A673 (cell line): ENCODE results near the gene MAGIX. TPM values are rescaled to one million over a fixed set of nuclear protein-coding genes. Genes with fewer than 3 reads are reported as not detected.

ENCODE experiments used
- BruUV-seq: library from RNA; stranded (reverse); fragments of 400-500 nt; replicated peaks from 2 replicates; lab custom pipeline; 2021; lab: Mats Ljungman, UMichigan
- CTCF ChIA-PET: fragments of 300-600 bp; sonication (Branson Sonifier 250); formaldehyde crosslinking; loops from one replicate; lab custom pipeline; 2022; ENCODE audit warnings: antibody characterized with exemption; lab: Charles Lee
- POLR2A ChIA-PET: fragments of 300-600 bp; sonication (Branson Sonifier 250); formaldehyde crosslinking; loops from one replicate; lab custom pipeline; 2022; ENCODE audit warnings: antibody characterized with exemption; ENCODE audit not compliant: low non-redundant PET; lab: Charles Lee
- DNase-seq: peaks from one replicate; pipeline ENCODE4 v3.0.0-alpha.2; 2015; ENCODE audit warnings: low spot score
- H3K27ac ChIP-seq: fragments of 200-600 bp; sonication (generic); 2 replicates; pipeline ENCODE4 v1.5.1; 2016; ENCODE audit warnings: mixed run types, low read depth, mild to moderate bottlenecking, mixed read lengths, antibody characterized with exemption, low read length; ENCODE audit not compliant: poor library complexity, severe bottlenecking
- H3K27me3 ChIP-seq: fragments of 200-600 bp; sonication (generic); replicated peaks from 2 replicates; pipeline ENCODE4 v1.6.1; 2017; ENCODE audit warnings: mixed run types, low read depth, mild to moderate bottlenecking, mixed read lengths, antibody characterized with exemption, low read length; ENCODE audit not compliant: insufficient read depth, poor library complexity
- H3K36me3 ChIP-seq: fragments of 200-600 bp; sonication (generic); 2 replicates; pipeline ENCODE4 v1.6.1; 2016; ENCODE audit warnings: mixed run types, mild to moderate bottlenecking, mixed read lengths, antibody characterized with exemption, low read length; ENCODE audit not compliant: insufficient read depth, poor library complexity, severe bottlenecking
- H3K4me1 ChIP-seq: fragments of 200-600 bp; sonication (generic); 2 replicates; pipeline ENCODE4 v1.6.1; 2017; ENCODE audit warnings: mixed run types, mild to moderate bottlenecking, mixed read lengths, antibody characterized with exemption, low read length; ENCODE audit not compliant: insufficient read depth, poor library complexity, severe bottlenecking
- H3K4me3 ChIP-seq: fragments of 200-600 bp; sonication (generic); 2 replicates; pipeline ENCODE4 v1.5.1; 2016; ENCODE audit warnings: low read depth, mixed run types, mild to moderate bottlenecking, mixed read lengths, low read length; ENCODE audit not compliant: poor library complexity, severe bottlenecking
- H3K9me3 ChIP-seq: fragments of 200-600 bp; sonication (generic); 2 replicates; pipeline ENCODE4 v1.6.1; 2016; ENCODE audit warnings: mixed run types, low read depth, mild to moderate bottlenecking, mixed read lengths, antibody characterized with exemption, low read length; ENCODE audit not compliant: poor library complexity, severe bottlenecking
- EZH2 ChIP-seq: fragments of 200-600 bp; sonication (generic); IDR thresholded peaks from 2 replicates; pipeline ENCODE4 v1.6.1; 2017; ENCODE audit warnings: borderline replicate concordance, low read depth, mild to moderate bottlenecking, mixed read lengths, antibody characterized with exemption, low read length; ENCODE audit not compliant: poor library complexity, severe bottlenecking
- intact Hi-C: fragments of 100-400 bp; cut with micrococcal nuclease; formaldehyde crosslinking; loops from one replicate; pipeline ENCODE4 v1.10.0; 2022; ENCODE audit not compliant: unreplicated experiment
- total RNA-seq: library from RNA; stranded (reverse); gene quantifications from 2 replicates; pipeline ENCODE4 v1.2.3, GENCODE V29; 2021
- TF ChIP-seq, protein P1 (sequence below): fragments of 300-800, 200-600 bp; sonication (generic); conservative IDR thresholded peaks from 2 replicates; pipeline ENCODE4 v1.5.1; 2017; ENCODE audit warnings: low read depth, mild to moderate bottlenecking, antibody characterized with exemption, low read length, moderate library complexity, mixed read lengths

Gene MAGIX
- total RNA-seq, 1 experiment from 2014 or later, result 1.1 TPM

DNA sequence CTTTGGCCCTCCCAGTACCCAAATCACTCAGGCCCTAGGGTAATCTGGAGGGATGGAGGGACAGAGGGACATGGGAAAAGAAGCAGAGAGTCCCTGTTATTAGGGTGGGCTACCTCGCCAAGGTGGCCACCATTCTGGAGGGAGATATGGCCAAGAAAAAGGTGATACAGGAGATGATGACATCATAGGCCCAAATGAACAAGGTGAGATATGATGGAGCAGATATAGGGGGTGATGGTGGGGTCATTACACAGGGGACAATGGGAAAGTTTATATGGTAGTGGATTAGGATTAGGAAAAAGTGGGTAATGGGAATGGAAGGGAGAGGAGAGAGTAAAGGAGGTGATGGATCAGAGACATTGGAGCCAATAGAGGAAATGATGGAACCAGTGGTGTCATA, 50.3 kb downstream of the MAGIX start:
- no TSS peak for BruUV-seq
- H3K27me3 ChIP-seq, result no peaks in the 10 kb centered on the region
- intact Hi-C loops, result no loop called here

GRCh38 chrX:49214416-49214815, 51.9 kb downstream of the MAGIX start:
- Histone ChIP-seq H3K9me3 (no peaks in the 10 kb centered on the region), H3K27me3 (no peaks in the 10 kb centered on the region), H3K4me3 (no peak overlapping the region), H3K4me1 (no peaks in the 10 kb centered on the region), H3K36me3 (no peaks in the 10 kb centered on the region), H3K27ac (no peak overlapping the region)
- BruUV-seq, result no TSS peak
- ChIA-PET CTCF (no interaction called here), POLR2A (interaction anchor here (0.6 kb wide), 1 partner anchor 13 kb away, joined by 3 read pairs; no protein-coding TSS in a partner anchor)
- TF ChIP-seq EZH2, result no peak
- TF ChIP-seq, protein P1, sequence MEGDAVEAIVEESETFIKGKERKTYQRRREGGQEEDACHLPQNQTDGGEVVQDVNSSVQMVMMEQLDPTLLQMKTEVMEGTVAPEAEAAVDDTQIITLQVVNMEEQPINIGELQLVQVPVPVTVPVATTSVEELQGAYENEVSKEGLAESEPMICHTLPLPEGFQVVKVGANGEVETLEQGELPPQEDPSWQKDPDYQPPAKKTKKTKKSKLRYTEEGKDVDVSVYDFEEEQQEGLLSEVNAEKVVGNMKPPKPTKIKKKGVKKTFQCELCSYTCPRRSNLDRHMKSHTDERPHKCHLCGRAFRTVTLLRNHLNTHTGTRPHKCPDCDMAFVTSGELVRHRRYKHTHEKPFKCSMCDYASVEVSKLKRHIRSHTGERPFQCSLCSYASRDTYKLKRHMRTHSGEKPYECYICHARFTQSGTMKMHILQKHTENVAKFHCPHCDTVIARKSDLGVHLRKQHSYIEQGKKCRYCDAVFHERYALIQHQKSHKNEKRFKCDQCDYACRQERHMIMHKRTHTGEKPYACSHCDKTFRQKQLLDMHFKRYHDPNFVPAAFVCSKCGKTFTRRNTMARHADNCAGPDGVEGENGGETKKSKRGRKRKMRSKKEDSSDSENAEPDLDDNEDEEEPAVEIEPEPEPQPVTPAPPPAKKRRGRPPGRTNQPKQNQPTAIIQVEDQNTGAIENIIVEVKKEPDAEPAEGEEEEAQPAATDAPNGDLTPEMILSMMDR, result no peak
- no peak for DNase-seq
- intact Hi-C loops, result no loop called here

More for the DNA sequence above, 50.3 kb downstream of the MAGIX start:
- Histone ChIP-seq H3K27ac (no peak overlapping the region), H3K4me1 (no peaks in the 10 kb centered on the region), H3K9me3 (no peaks in the 10 kb centered on the region), H3K4me3 (no peak overlapping the region), H3K36me3 (no peaks in the 10 kb centered on the region)
- ChIA-PET CTCF (no interaction called here), POLR2A (no interaction called here)
- TF ChIP-seq, protein P1, result no peak
- no peak for TF ChIP-seq EZH2
- no peak for DNase-seq

- Histone ChIP-seq H3K36me3 (no peaks in the 10 kb centered on the region), H3K27me3 (no peaks in the 10 kb centered on the region), H3K4me1 (no peaks in the 10 kb centered on the region), H3K9me3 (no peaks in the 10 kb centered on the region), H3K4me3 (no peak overlapping the region), H3K27ac (no peak overlapping the region)
- DNase-seq, result no peak
- BruUV-seq, result no TSS peak
- TF ChIP-seq, protein P1, result no peak
- TF ChIP-seq EZH2, result no peak
- POLR2A ChIA-PET, result no interaction called here
- intact Hi-C loops, result no loop called here
- CTCF ChIA-PET, result no interaction called here
Observed at GRCh38 chrX:49214996-49215526, 52.5 kb downstream of the MAGIX start.

Other genes with a start within 250 kb of the MAGIX start
- gene PIM2, start 243.7 kb upstream of the MAGIX start, total RNA-seq, result 14.9 and 19.9 TPM in 2 replicates
- gene OTUD5, start 205.2 kb upstream of the MAGIX start, total RNA-seq, result 58.0 and 67.5 TPM in 2 replicates
- 3.6 and 4.3 TPM in 2 replicates for gene KCND1, start 190.9 kb upstream of the MAGIX start, total RNA-seq
- gene GRIPAP1, start 160.5 kb upstream of the MAGIX start, total RNA-seq, result 64.0 and 65.6 TPM in 2 replicates
- 49.5 and 56.8 TPM in 2 replicates for gene TFE3, start 119.4 kb upstream of the MAGIX start, total RNA-seq
- gene CCDC120, start 103.8 kb upstream of the MAGIX start, total RNA-seq, result 11.9 and 13.0 TPM in 2 replicates
- gene PRAF2, start 88.8 kb upstream of the MAGIX start, total RNA-seq, result 21.3 and 24.3 TPM in 2 replicates
- 31.8 and 40.5 TPM in 2 replicates for gene WDR45, start 82.9 kb upstream of the MAGIX start, total RNA-seq
- 24.9 and 29.1 TPM in 2 replicates for gene GPKOW, start 39.0 kb upstream of the MAGIX start, total RNA-seq
- gene PLP2, start 9.1 kb downstream of the MAGIX start, total RNA-seq, result 70.0 and 87.5 TPM in 2 replicates
- 4.8 and 6.7 TPM in 2 replicates for gene PRICKLE3, start 23.6 kb downstream of the MAGIX start, total RNA-seq
- 14.6 and 16.3 TPM in 2 replicates for gene SYP, start 37.4 kb downstream of the MAGIX start, total RNA-seq
- not detected in 2 replicates for gene CACNA1F, start 70.6 kb downstream of the MAGIX start, total RNA-seq
- 18.9 and 20.5 TPM in 2 replicates for gene CCDC22, start 72.7 kb downstream of the MAGIX start, total RNA-seq
- 0.20 TPM in 1 of 2 replicates, not detected in the other for gene FOXP3, start 102.0 kb downstream of the MAGIX start, total RNA-seq
- gene PPP1R3F, start 107.0 kb downstream of the MAGIX start, total RNA-seq, result 11.4 and 12.3 TPM in 2 replicates
- not detected in 2 replicates for gene GAGE10, start 140.9 kb downstream of the MAGIX start, total RNA-seq
- gene GAGE12J, start 159.3 kb downstream of the MAGIX start, total RNA-seq, result not detected in 2 replicates
- not detected in 2 replicates for gene GAGE13, start 168.8 kb downstream of the MAGIX start, total RNA-seq